CD4-positive, alpha-beta T cell (primary cell): ENCODE measurements around the gene PTPRC. TPM values are rescaled to one million over a fixed set of nuclear protein-coding genes. Genes with fewer than 3 reads are reported as not detected.
A peak's percentile ranks its signal among the peaks of the same experiment; 100 is the strongest.

Experiments used
- ATAC-seq: fragments of 200-7000 bp; cut with Tn5 transposase; one replicate; pipeline ENCODE4 v1.10.0; 2022; ENCODE audit warnings: mild to moderate bottlenecking; ENCODE audit not compliant: poor library complexity
- CTCF ChIA-PET: fragments of 350-600 bp; sonication (Branson Sonifier 250); formaldehyde crosslinking; loops from one replicate; lab custom pipeline; 2021; ENCODE audit warnings: antibody characterized with exemption, inconsistent platforms; lab: Charles Lee
- POLR2A ChIA-PET: fragments of 350-600 bp; sonication (Branson Sonifier 250); formaldehyde crosslinking; loops from one replicate; lab custom pipeline; 2021; ENCODE audit warnings: antibody characterized with exemption, inconsistent platforms; lab: Charles Lee
- DNase-seq, 14 experiments: peaks; one replicate each; pipeline ENCODE4 v3.0.0-alpha.2; 2013 to 2020; ENCODE audit warnings: mixed read lengths in 2 of 14
- H3K27ac ChIP-seq, 2 donors: one replicate each; pipeline versions ENCODE4 v1.5.1 to v1.7.0; 2013; ENCODE audit warnings: low read length in 2 of 2, low read depth in 1 of 2, mild to moderate bottlenecking in 1 of 2
- H3K27me3 ChIP-seq, 2 experiments: 1 replicate in 1 of 2; 2 replicates in 1 of 2; pipeline versions ENCODE4 v1.6.1 to v1.7.0; 2013; ENCODE audit warnings: low read length in 2 of 2, control low read depth in 1 of 2, mild to moderate bottlenecking in 1 of 2, moderate library complexity in 1 of 2; ENCODE audit not compliant: insufficient read depth in 2 of 2, control insufficient read depth in 1 of 2
- H3K36me3 ChIP-seq: one replicate; pipeline ENCODE4 v1.6.1; 2013; ENCODE audit warnings: low read length, control low read depth; ENCODE audit not compliant: insufficient read depth
- H3K4me1 ChIP-seq: one replicate; pipeline ENCODE4 v1.6.1; 2013; ENCODE audit warnings: low read length, control low read depth; ENCODE audit not compliant: insufficient read depth
- H3K4me3 ChIP-seq: one replicate; pipeline ENCODE4 v1.5.1; 2013; ENCODE audit warnings: mild to moderate bottlenecking, low read length, moderate library complexity
- H3K9me3 ChIP-seq, 2 experiments: 1 replicate in 1 of 2; 2 replicates in 1 of 2; pipeline versions ENCODE4 v1.6.1 to v1.7.0; 2013; ENCODE audit warnings: low read length in 2 of 2, mild to moderate bottlenecking in 2 of 2, control low read depth in 1 of 2, moderate library complexity in 1 of 2; ENCODE audit not compliant: control insufficient read depth in 1 of 2, insufficient read depth in 1 of 2
- H3K27ac Mint-ChIP-seq: one replicate; pipeline ENCODE4 v1.8.0; 2020; ENCODE audit warnings: mixed read lengths
- H3K27me3 Mint-ChIP-seq: one replicate; pipeline ENCODE4 v1.8.0; 2021; ENCODE audit warnings: mixed read lengths
- H3K36me3 Mint-ChIP-seq: one replicate; pipeline ENCODE4 v1.8.0; 2021; ENCODE audit warnings: low read depth, mixed read lengths
- H3K4me1 Mint-ChIP-seq: one replicate; pipeline ENCODE4 v1.8.0; 2021; ENCODE audit warnings: low read depth, mixed read lengths
- H3K4me3 Mint-ChIP-seq: one replicate; pipeline ENCODE4 v1.8.0; 2020; ENCODE audit warnings: mild to moderate bottlenecking, mixed read lengths
- H3K9me3 Mint-ChIP-seq: one replicate; pipeline ENCODE4 v1.8.0; 2020; ENCODE audit warnings: mixed read lengths
- CTCF ChIP-seq: fragments of 200-600 bp; IDR thresholded peaks from one replicate; pipeline ENCODE4 v1.8.0; 2022; ENCODE audit warnings: antibody characterized with exemption, mild to moderate bottlenecking
- intact Hi-C, 2 experiments: fragments of 100-400 bp; cut with DNase I in 1 of 2; cut with micrococcal nuclease in 1 of 2; formaldehyde crosslinking; loops; one replicate each; pipeline versions ENCODE4 v1.15.1 to v1.9.0; 2023 to 2025; cut with DNase I, micrococcal nuclease
- total RNA-seq, 174 experiments: library from RNA in 2 of 174; stranded (reverse) in 2 of 174; gene quantifications; one replicate each; pipeline ENCODE4 v1.2.3 and lab custom pipeline; 2021 to 2026

The PTPRC gene
- total RNA-seq, 2 experiments from 2014 or later: 661 to 698 TPM

DNA sequence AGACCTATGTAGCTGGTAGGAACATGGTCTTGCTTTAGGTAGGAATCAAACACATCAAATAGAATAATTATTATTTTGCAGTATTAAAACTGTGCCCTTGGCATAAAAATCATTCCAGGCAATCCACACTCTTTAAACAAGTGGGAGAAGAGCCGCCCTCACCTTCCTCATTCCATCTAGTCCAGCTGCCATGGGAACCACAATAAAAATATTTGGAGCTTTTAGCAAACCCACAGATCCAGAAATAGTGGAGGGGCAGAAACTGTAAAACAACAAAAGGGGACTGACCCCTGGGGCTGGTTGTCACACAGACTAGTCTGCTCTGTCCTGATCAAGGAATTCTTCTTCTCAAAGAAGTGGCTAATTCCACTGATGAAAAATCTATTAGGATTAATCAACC is 61.6 kb downstream of the PTPRC start:
- TF ChIP-seq CTCF: no peak

GRCh38 chr1:198701250-198701649 is 62.4 kb downstream of the PTPRC start:
- Histone ChIP-seq H3K9me3 (no peaks in the 10 kb centered on the region), H3K27ac (peak overlapping the region in 1 of 2 donors; percentile 27), H3K27me3 (no peaks in the 10 kb centered on the region), H3K4me1 (peaks cover 33% of the 10 kb centered on the region), H3K4me3 (no peak overlapping the region), H3K36me3 (peaks cover 100% of the 10 kb centered on the region)
- Mint-ChIP-seq H3K9me3 (no peaks in the 10 kb centered on the region), H3K4me1 (peaks cover 89% of the 10 kb centered on the region), H3K27ac (peak overlapping the region; percentile 85), H3K4me3 (no peak overlapping the region), H3K27me3 (no peaks in the 10 kb centered on the region), H3K36me3 (peaks cover 97% of the 10 kb centered on the region)
- ChIA-PET CTCF (interaction anchor here (0.8 to 1.1 kb wide), 6 partner anchors 14 to 52 kb away, joined by 3 to 5 read pairs (median 3); no protein-coding TSS in a partner anchor), POLR2A (interaction anchor here (0.8 to 2.6 kb wide), 17 partner anchors 10 to 182 kb away, joined by 3 to 16 read pairs (median 4); no protein-coding TSS in a partner anchor)
- ATAC-seq: no peak
- intact Hi-C loops: loop anchor here in 1 of 2 experiments (5.0 to 10.0 kb wide), 4 partner anchors 46 to 1176 kb away; no protein-coding TSS in a partner anchor
- DNase-seq: no peak
- TF ChIP-seq CTCF: no peak

More for the DNA sequence above, 61.6 kb downstream of the PTPRC start:
- ATAC-seq: no peak
- no peak overlapping the region for H3K4me3 ChIP-seq
- CTCF ChIA-PET: interaction anchor here (0.8 to 0.9 kb wide), 2 partner anchors 20 to 33 kb away, joined by 3 read pairs; no protein-coding TSS in a partner anchor
- Mint-ChIP-seq H3K27ac (peak overlapping the region; percentile 85), H3K4me1 (peaks cover 88% of the 10 kb centered on the region), H3K36me3 (peaks cover 97% of the 10 kb centered on the region), H3K27me3 (no peaks in the 10 kb centered on the region), H3K4me3 (no peak overlapping the region), H3K9me3 (no peaks in the 10 kb centered on the region)
- H3K27ac ChIP-seq: no peak overlapping the region
- no peaks in the 10 kb centered on the region for H3K9me3 ChIP-seq
- POLR2A ChIA-PET: interaction anchor here (1.0 to 2.6 kb wide), 8 partner anchors 9 to 181 kb away, joined by 3 to 16 read pairs (median 4); no protein-coding TSS in a partner anchor
- H3K4me1 ChIP-seq: peaks cover 36% of the 10 kb centered on the region
- peaks cover 93% of the 10 kb centered on the region for H3K36me3 ChIP-seq
- intact Hi-C loops: loop anchor here in 1 of 2 experiments (5.0 to 10.0 kb wide), 4 partner anchors 47 to 1176 kb away; no protein-coding TSS in a partner anchor
- no peak for DNase-seq
- H3K27me3 ChIP-seq: no peaks in the 10 kb centered on the region

- peak overlapping the region; percentile 85 for H3K27ac Mint-ChIP-seq
- no peaks in the 10 kb centered on the region for H3K9me3 ChIP-seq
- H3K36me3 Mint-ChIP-seq: peaks cover 97% of the 10 kb centered on the region
- DNase-seq (no peak), ATAC-seq (no peak)
- no peak overlapping the region for H3K27ac ChIP-seq
- ChIA-PET CTCF (interaction anchor here (0.5 to 1.4 kb wide), 6 partner anchors 14 to 236 kb away, joined by 3 to 5 read pairs (median 4); no protein-coding TSS in a partner anchor), POLR2A (interaction anchor here (0.6 to 2.6 kb wide), 16 partner anchors 10 to 182 kb away, joined by 3 to 16 read pairs (median 4); no protein-coding TSS in a partner anchor)
- no peaks in the 10 kb centered on the region for H3K27me3 ChIP-seq
- intact Hi-C loops: loop anchor here in 1 of 2 experiments (2.0 to 10.0 kb wide), 5 partner anchors 19 to 1177 kb away; no protein-coding TSS in a partner anchor
- peaks cover 100% of the 10 kb centered on the region for H3K36me3 ChIP-seq
- H3K9me3 Mint-ChIP-seq: no peaks in the 10 kb centered on the region
- H3K4me3 ChIP-seq: no peak overlapping the region
- peak overlapping the region; percentile 3 for H3K4me3 Mint-ChIP-seq
- peaks cover 30% of the 10 kb centered on the region for H3K4me1 ChIP-seq
- peaks cover 84% of the 10 kb centered on the region for H3K4me1 Mint-ChIP-seq
- no peaks in the 10 kb centered on the region for H3K27me3 Mint-ChIP-seq
- no peak for TF ChIP-seq CTCF
Measured at GRCh38 chr1:198701766-198702539, 63.1 kb downstream of the PTPRC start.
